ENCODE measurements around the gene ATP13A4.

ATP13A4 gene

DNA sequence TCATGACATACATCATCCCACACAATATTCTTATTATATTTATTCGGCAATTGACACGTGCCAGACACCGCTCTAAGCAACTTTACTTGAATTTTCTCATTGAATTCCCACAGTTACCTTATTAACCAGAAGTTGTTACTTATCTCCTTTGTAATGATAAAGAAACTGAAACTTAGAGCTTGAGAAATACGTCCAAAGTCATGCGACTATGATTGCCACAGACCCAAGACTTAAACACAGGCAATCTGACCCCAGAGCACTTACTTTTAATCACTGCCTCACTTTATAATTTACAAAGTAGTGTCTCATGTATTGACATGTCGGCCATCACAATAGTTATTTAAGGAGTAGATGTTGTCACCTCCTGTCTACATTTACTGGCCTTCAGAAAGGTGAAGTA lies 64.7 kb downstream of the ATP13A4 start:
- no peak for DNase-seq

- no peak for DNase-seq
Measured at GRCh38 chr3:193488741-193489140, 66.0 kb downstream of the ATP13A4 start.

- no peak for DNase-seq
Measured at GRCh38 chr3:193483988-193484539, 70.6 kb downstream of the ATP13A4 start.

DNA sequence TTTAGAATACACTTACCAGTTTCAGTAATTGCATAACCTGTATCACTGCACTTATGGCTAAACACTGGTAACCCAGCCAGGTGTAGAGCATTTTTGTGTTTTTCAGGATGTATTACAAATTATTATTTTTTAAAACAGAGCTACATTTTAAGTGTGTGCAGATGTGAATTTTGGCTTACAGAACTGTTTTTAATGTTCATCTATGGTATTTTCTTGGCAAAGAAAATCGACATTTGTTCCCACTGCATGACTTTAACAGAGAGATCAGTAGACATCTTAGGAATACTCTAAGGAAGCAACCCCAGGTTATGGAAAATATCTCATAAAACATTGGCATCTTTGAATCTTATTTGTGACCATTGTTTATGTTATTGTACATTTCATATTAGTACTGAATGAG lies 73.3 kb downstream of the ATP13A4 start:
- no peak for DNase-seq

DNA sequence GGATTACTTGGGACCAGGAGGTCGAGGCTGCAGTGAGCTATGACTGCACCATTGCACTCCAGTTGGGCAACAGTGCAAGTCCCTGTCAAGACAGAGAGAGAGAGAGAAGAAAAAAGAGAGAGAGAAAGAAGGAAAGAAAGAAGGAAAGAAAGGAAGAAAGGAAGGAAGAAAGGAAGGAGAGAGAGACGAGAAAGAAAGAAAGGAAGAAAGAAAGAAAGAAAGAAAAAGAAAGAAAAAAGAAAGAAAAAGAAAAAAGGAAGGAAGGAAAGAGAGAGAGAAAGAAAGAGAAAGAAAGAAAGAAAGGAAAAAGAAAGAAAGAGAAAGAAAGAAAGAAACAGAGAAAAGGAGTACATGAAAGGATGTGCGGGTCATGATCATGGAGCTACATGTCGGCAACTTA lies 80.2 kb downstream of the ATP13A4 start:
- DNase-seq = no peak

- no peak for DNase-seq
Measured at GRCh38 chr3:193470710-193471109, 84.0 kb downstream of the ATP13A4 start.

- no peak for DNase-seq
Measured at GRCh38 chr3:193465992-193466608, 88.6 kb downstream of the ATP13A4 start.

GRCh38 chr3:193464889-193465288 lies 89.8 kb downstream of the ATP13A4 start:
- DNase-seq = no peak

GRCh38 chr3:193457526-193457925 lies 97.2 kb downstream of the ATP13A4 start:
- no peak for DNase-seq

DNA sequence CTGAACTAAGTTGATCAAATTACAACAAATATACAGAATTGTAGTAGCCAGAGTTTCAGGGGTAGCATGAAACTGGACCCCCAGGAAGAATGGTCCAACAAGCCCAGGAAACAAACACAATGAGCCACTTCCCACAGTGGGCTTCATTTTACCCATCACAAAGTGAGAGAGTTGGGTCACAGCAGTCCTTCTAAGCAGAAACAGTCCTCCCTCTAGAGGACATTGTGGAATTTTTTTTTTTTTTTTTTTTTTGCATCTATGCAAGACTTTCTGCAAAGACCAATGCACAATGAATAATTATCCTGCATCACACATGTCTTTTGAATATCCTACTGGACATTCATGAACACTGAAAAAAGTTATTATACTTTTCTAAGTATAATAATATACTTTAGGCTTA lies 102.4 kb downstream of the ATP13A4 start:
- no peak for DNase-seq

DNA sequence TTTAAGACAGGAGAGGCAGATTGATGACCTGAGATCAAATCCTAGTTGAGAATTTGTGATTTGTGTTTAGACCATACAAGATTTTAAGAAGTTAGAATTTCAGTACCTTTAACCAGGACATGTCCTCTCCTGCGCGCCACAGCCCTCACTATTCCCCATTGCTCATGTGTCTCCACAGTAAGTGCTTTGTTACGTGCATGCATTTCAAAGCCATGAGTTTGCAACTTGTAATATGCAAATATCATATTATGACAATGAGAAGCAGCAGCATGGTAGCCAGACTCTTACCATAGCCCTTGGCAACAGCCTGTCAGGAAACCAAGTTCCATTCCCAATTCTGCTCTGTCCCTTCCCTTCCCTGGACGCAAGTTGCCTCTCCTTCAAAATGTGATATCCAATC lies 102.8 kb downstream of the ATP13A4 start:
- no peak for DNase-seq

DNA sequence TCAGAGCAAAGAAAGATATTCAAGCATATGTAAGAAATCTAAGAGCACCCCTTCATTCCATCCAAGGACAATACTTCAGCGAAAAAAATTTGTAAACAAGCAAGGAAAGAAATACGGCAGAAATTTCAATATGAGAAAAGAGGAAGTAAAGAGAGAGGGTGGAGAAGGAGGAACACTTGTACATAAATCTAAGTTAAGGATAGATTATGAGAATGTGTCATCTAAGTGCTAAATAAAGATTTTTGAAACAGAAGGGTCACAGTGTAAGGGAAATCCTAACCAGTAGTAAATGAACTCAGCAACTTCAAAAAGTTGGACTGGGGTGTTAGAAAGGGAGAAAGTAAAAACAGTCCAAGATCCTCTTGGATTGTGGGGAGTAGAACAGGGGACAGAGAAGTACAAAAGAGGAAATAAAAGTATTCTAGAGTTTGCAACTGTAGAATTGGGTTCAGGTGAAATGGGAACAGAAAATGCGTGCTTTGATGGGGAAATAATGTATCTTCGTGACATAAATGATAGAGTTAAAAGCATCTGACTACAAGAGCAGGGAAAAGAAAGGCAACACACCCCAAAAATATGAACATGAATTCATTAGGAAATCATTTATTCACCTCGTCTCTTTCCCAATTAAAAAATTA lies 107.6 kb downstream of the ATP13A4 start:
- DNase-seq = no peak

DNA sequence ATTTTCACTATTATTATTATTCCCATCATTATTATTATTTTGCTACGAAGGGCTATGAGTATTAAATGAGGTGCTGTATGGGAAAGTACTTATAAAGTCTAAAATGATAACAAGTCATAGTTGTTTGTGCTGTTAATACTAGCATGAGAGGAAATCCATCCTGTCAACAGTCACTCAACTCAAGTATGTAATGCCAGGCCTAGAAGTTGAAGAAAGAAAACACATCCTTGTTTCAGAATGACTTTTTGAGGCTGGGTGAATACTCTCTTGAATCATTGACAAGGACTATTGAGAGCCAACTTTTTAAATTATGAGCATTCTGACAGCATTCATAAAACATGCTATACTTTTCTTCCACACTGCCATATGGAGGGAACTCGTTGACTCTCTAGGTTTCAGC lies 115.3 kb downstream of the ATP13A4 start:
- DNase-seq = no peak

GRCh38 chr3:193418576-193419373 lies 135.9 kb downstream of the ATP13A4 start:
- no peak for DNase-seq

DNA sequence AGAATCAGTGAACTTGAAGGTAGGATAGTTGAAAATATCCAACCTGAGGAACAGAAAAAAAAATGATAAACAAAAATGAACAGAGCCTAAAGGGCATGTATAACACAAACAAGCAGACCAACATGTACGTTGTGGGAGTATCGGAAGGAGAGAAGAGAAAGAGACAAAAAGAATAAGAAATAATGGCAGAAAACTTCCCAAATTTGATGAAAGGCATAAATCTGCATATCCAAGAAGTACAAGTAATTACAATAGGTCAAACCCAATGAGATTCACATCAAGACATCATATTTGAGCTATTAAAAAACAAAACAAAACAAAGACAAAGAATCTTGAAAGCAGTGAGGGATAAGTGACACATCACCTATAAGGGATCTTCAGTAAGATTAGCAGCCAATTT lies 138.1 kb downstream of the ATP13A4 start:
- DNase-seq = no peak

DNA sequence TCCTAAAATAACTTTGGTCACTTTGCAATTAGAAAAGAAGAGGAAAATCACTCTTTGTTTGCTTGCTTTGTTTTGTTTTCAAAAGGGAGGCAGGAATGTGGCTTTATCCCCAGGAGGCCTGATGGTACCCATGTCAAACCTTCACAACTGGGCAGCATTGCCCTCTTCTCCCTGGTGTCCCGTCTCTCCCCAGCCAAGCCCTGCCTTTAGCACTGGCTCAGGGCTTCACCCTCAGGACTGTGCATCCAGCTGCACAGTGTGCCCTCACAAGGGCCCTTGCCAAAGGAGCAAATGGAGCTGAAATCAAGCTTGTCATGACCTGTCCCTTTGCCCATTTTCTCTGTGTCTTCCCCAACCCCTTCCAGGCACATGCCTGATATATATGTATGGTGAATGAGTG lies 147.0 kb downstream of the ATP13A4 start:
- no peak for DNase-seq

DNA sequence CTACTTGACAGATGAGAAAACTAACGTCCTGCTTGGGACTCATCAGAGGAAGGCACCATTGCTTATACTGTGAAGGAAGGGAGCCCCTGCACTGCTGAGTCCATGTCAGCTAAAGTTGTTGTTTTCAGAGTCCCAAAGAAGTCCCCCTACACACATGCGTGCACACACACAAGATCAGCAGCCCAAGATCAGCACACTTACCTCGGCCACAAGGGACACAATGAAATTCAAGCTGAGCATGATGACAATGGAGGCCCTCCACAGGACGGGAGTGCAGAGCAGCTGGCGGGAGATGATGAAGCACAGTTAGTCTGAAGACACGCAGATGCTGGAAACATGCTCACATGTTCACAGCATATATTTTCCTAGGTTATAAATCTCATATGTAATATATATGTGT lies 147.6 kb downstream of the ATP13A4 start:
- no peak for DNase-seq

GRCh38 chr3:193403307-193403706 lies 151.4 kb downstream of the ATP13A4 start:
- no peak for DNase-seq

GRCh38 chr3:193400304-193400703 lies 154.4 kb downstream of the ATP13A4 start:
- no peak for DNase-seq

GRCh38 chr3:193396451-193397244 lies 158.0 kb downstream of the ATP13A4 start:
- DNase-seq = no peak

- DNase-seq = no peak
Measured at GRCh38 chr3:193391902-193392301, 162.8 kb downstream of the ATP13A4 start.

- no peak for DNase-seq
Measured at GRCh38 chr3:193389335-193389734, 165.4 kb downstream of the ATP13A4 start.

DNA sequence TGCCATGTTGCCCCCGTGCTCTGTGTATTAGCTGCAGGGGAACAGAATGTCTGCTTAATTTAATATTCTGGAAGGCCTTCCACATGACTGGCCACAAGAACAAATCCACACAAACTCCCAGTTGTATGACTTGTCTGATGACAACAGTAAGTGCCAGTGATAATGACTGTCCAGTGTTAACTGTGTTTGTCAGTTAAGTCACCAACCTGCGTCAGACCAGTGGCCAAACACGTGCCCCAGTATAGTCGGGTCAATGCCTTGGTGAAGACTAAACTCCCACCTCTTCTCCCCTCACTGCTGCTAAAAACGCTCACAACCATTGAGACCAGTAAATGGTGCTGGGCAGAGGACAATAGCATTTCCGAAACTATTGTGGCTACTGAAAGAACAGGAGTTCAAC lies 166.3 kb downstream of the ATP13A4 start:
- DNase-seq = no peak
